Mammary epithelial cell (primary cell): ENCODE results near the gene LRP6.

Experiments
- CTCF ChIP-seq, 2 donors: IDR thresholded peaks in 1 of 2; conservative IDR thresholded peaks in 1 of 2; 2 replicates each; pipeline ENCODE4 v1.5.1; 2011 to 2012; ENCODE audit warnings: inconsistent platforms in 2 of 2, low read length in 2 of 2, mild to moderate bottlenecking in 2 of 2, control low read depth in 1 of 2, low read depth in 1 of 2; ENCODE audit not compliant: insufficient read depth in 1 of 2; ENCODE audit errors: extremely low read depth in 1 of 2
- EZH2 ChIP-seq: IDR thresholded peaks from 2 replicates; pipeline ENCODE4 v1.6.1; 2012; ENCODE audit warnings: low read length, inconsistent platforms, borderline replicate concordance

- TF ChIP-seq CTCF (conservative IDR thresholded peaks at IDR 0.05 in 1 of 2, IDR thresholded peaks at IDR 0.05 in 1 of 2; ENCODE audit: extremely low read depth in 1 of 2, insufficient read depth in 1 of 2, low read depth in 1 of 2, low read length in 2 of 2) (no peak), EZH2 (no peak)
Observed at GRCh38 chr12:12254553-12254952, 12.3 kb downstream of the LRP6 start.
